GM19438 (cell line): ENCODE data around the gene CAPN2.

ENCODE experiments used
- ATAC-seq: cut with Tn5 transposase; IDR thresholded peaks from one replicate; pipeline ENCODE4 v1.9.1; 2021; ENCODE audit warnings: low read depth; ENCODE audit not compliant: unreplicated experiment

Gene CAPN2

DNA sequence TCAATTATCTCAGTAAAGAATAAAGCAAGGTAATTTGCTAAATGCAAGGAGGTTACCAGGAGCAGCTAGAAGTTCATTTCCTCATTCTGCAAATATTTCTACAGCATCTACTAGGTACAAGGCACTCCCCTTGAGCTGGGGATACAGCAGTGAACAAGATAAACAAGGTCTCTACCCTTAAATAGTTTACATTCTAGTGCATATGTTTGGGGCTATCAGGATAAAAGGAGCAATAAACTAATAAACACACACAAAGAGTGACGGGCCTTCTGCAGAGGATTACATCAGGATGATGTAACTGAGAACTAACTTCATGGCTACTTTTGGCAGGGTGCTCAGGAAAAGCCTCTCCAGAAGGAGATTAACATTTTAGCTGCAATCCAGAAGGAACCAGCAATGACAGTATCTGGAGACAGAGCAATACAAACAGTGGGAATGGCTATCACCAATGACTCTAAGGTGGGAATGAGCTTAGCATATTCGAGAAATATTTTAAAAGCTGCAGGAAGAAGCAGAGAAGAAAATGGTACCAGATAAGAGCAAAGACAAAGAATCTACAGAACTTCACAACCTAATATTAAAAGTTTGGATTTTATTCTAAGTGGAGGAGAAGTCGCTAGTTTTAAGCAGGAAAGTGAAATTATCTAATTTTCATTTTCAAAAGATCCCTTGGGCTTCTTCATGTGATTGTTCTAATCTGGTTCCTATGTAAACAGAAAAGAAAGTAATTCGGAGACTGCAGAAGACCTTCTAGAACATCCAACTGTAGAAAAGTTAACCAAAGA lies 107.6 kb downstream of the CAPN2 start:
- ATAC-seq, result no peak

DNA sequence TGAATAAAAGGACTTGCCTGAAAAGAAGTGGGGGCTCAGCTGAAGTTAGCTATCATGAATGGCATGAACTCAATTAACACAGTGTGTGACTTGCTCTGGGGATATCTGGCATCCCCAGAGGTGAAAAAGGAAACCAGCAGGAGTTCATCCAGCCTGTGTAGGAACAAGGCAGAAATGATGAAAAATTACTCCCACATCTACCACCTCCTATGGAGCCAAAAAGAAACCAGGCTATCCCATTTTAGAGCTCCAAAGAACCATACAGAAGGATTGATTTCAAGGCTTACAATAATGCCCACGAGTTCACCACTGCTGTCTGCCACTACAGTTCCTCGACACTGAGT lies 108.1 kb downstream of the CAPN2 start:
- ATAC-seq, result no peak

DNA sequence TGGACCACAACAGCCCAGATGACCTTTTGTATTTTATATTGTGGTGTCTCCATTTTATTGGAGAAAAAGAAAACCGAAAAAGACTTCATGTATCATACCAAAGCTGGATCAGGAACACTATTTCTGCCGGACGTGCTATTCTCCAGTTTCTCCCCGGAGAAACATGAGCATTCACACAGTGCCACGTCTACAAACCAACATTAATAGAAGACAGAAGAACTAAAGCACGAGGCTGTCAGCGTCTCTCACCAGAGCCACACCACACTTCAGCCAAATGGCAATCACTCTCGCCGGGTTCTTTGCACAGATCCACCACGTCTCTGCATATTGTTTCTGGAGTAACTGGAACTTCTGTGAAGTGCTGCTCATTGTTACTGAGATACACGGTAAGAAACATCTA lies 108.6 kb downstream of the CAPN2 start:
- no peak for ATAC-seq

DNA sequence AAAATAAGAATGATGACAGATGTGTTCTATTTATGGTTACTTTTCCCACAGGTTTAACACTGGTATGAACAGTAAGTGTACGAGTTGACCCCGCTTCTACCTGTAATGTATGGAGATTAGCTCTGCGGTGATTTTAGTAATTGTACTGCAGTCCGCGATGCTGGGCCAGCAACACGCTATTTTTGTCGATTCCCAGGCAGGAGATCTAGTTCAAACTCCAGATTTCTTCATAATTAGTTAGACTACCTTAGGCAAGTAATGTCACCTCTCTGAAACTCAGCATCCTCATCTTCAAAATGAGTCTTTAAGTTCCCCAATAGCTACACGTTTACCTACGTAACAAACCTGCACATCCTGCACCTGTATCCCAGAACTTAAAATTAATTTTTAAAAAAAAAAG lies 111.9 kb downstream of the CAPN2 start:
- no peak for ATAC-seq

GRCh38 chr1:223824712-223825111 lies 112.4 kb downstream of the CAPN2 start:
- ATAC-seq, result no peak
